HG03103 (cell line): Measurements from ENCODE around the gene IFIH1.

Source experiments
- ATAC-seq: cut with Tn5 transposase; IDR thresholded peaks from one replicate; pipeline ENCODE4 v1.9.1; 2021; ENCODE audit warnings: low read depth; ENCODE audit not compliant: unreplicated experiment

Gene IFIH1

GRCh38 chr2:162318328-162319180 lies at the start of gene IFIH1:
Gene IFIH1, minus strand, starts transcription at chr2:162318684. Its CDS starts 377 bp downstream, at chr2:162318307.
- peak; percentile 69 for ATAC-seq

GRCh38 chr2:162365392-162365791 lies 46.9 kb upstream of the IFIH1 start:
- ATAC-seq: no peak

- ATAC-seq: peak; percentile 0
These were observed 26.1 kb upstream of the IFIH1 start for GRCh38 chr2:162344617-162344950.

GRCh38 chr2:162343824-162344616 lies 25.5 kb upstream of the IFIH1 start, which contains the start of gene GCA:
Gene GCA, plus strand, starts transcription at chr2:162344132. Its CDS starts 117 bp downstream, at chr2:162344249.
- ATAC-seq: peak; percentile 98

- no peak for ATAC-seq
These were observed 25.0 kb upstream of the IFIH1 start for GRCh38 chr2:162343492-162343823.

GRCh38 chr2:162342841-162343240 lies 24.4 kb upstream of the IFIH1 start:
- no peak for ATAC-seq

GRCh38 chr2:162342321-162342720 lies 23.8 kb upstream of the IFIH1 start:
- no peak for ATAC-seq

- ATAC-seq: no peak
These were observed 22.3 kb upstream of the IFIH1 start for GRCh38 chr2:162340822-162341221.

GRCh38 chr2:162337868-162338267 lies 19.4 kb upstream of the IFIH1 start:
- no peak for ATAC-seq

- ATAC-seq: no peak
These were observed 15.5 kb upstream of the IFIH1 start for GRCh38 chr2:162333968-162334367.

- ATAC-seq: no peak
These were observed 12.4 kb upstream of the IFIH1 start for GRCh38 chr2:162330881-162331280.

GRCh38 chr2:162328424-162329157 lies 10.1 kb upstream of the IFIH1 start:
- ATAC-seq: no peak

GRCh38 chr2:162327806-162328205 lies 9.3 kb upstream of the IFIH1 start:
- ATAC-seq: no peak

- ATAC-seq: no peak
These were observed 8.8 kb upstream of the IFIH1 start for GRCh38 chr2:162327134-162327769.

GRCh38 chr2:162324953-162325352 lies 6.5 kb upstream of the IFIH1 start:
- ATAC-seq: no peak

- no peak for ATAC-seq
These were observed 2.5 kb upstream of the IFIH1 start for GRCh38 chr2:162320864-162321517.

- peak; percentile 4 for ATAC-seq
These were observed 590 bp downstream of the IFIH1 start for GRCh38 chr2:162317861-162318327.

GRCh38 chr2:162317058-162317742 lies 1.3 kb downstream of the IFIH1 start:
- ATAC-seq: no peak

GRCh38 chr2:162316590-162316989 lies 1.9 kb downstream of the IFIH1 start:
- ATAC-seq: no peak
